ENCODE results near the gene SEMA5B.
A peak's percentile ranks its signal among the peaks of the same experiment; 100 is the strongest.

SEMA5B gene

DNA sequence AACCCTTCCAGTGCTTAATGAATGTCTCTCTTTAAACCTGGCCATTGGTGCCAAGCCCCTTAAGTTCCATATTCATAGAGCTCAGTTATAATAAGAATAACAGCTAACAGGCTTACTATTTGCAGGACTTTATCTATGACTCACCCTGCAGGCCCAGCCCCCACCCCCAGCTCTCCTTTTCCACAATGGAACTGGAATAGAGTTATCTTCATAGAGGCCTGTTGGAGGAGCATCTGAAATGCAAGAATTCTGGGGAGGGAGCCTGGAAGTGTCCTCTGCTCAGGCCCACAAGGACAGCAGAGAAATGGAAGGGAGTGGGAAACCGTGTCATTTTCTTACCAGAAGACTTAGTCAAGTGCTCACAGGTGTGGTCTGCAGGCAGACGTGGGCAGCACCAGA, 52.8 kb downstream of the SEMA5B start:
- TF ChIP-seq, protein P1, sequence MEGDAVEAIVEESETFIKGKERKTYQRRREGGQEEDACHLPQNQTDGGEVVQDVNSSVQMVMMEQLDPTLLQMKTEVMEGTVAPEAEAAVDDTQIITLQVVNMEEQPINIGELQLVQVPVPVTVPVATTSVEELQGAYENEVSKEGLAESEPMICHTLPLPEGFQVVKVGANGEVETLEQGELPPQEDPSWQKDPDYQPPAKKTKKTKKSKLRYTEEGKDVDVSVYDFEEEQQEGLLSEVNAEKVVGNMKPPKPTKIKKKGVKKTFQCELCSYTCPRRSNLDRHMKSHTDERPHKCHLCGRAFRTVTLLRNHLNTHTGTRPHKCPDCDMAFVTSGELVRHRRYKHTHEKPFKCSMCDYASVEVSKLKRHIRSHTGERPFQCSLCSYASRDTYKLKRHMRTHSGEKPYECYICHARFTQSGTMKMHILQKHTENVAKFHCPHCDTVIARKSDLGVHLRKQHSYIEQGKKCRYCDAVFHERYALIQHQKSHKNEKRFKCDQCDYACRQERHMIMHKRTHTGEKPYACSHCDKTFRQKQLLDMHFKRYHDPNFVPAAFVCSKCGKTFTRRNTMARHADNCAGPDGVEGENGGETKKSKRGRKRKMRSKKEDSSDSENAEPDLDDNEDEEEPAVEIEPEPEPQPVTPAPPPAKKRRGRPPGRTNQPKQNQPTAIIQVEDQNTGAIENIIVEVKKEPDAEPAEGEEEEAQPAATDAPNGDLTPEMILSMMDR (IDR thresholded peaks at IDR 0.05; ENCODE audit: control insufficient read depth, insufficient read depth, low read depth, low read length, missing control alignments) = no peak
- no peak overlapping the region for H3K4me3 ChIP-seq (ENCODE audit: control insufficient read depth, low read depth, low read length)
- no peak for DNase-seq (ENCODE audit: low read depth)

DNA sequence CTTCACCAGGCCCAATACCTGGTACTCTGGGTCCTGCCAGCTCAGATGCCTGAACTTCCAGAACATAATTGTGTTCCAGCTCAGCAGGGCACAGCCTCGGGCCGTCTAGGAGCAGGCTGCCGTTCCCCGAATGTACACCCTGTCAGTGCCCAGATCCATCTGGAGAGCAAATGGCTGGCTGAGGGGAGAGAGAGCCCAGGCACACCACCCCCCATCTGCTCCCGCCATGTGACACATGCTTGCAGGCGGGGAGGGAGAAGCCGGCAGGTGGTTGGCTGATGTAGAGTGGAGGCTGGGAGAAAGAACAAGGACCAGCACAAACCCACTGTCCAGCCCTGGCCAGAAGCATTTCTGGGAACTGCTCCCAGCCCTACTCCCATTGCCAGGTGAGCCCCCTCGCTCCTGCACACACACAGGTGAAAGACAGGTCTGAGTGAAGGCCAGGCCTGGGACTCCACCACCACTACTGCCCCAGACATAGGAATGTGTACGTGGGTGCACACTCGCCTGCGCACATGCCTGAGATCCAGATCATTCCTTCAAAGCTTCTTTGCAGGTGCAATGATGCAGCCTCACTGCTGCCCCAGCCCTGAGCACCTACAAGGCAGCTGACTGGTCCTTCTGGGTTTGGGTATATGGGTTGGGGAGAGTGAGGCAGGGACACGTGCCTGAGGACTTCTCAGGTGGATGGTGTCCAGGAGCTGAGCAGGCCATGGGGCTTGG, 53.5 kb downstream of the SEMA5B start:
- TF ChIP-seq, protein P1 (IDR thresholded peaks at IDR 0.05; ENCODE audit: control insufficient read depth, insufficient read depth, low read depth, low read length, missing control alignments) = no peak
- no peak overlapping the region for H3K4me3 ChIP-seq (ENCODE audit: control insufficient read depth, low read depth, low read length)
- no peak for DNase-seq (ENCODE audit: low read depth)

DNA sequence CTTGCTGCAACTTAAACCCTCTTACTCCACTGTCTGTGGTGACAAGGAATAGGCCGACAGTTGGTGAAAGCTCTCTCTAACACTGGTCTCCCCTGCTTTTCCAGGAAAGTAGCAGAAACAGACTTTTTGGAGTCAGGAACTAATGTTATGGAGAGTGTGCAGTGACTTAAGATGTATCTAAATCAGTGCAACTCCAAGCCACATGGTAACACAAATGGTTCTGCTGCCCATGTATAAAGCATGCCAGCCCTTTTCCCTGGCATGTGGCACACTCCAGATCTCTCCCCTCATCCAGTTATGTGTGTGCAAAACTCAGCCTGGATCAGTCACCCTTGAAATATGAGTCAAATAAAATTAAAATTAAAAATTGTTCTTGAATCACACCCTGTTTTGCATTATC, 55.4 kb downstream of the SEMA5B start:
- no peak for DNase-seq (ENCODE audit: low read depth)
- TF ChIP-seq, protein P1 (IDR thresholded peaks at IDR 0.05; ENCODE audit: control insufficient read depth, insufficient read depth, low read depth, low read length, missing control alignments) = no peak

DNA sequence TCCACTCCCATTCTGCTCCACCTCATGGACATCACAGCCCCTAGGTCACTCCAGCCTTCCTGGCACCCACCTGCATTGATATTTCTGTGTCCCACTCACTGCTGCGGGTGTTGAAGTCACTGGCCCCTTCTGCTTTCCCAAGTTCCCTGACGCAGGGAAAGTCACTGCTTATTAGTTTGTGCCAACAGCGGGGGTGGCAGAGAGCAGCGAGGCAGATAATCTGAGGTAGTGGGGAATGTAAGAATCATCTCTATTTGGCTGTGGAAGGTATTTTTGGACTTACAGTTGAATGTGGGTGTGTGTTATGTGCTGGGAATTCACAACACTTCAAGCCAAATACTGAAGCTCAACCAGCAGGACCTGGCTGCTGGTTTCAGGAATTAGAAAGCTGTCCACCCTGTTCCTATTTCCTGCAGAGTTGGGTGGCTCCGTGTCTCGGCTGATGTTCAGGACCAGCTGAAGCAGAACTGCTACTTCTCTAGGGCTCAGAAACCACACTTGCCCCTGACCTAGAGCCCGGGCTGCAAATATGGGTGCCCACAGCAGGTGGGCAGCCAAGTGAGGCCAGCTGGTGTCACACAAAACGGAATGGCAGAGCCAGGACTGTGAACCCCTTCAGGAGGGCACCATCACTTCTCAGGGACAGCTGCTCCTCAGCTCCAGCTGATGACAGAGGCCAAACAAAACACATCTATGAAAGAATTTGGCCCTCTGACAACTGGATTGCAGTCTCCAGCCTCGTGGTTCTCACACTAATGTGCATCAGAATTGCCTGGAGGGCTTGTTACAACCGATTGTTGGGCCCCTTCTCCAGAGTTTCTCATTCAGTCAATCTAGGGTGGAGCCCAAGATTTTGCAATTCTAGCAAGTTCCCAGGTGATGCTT, 57.7 kb downstream of the SEMA5B start:
- DNase-seq (ENCODE audit: low read depth) = peak; percentile 20
- TF ChIP-seq, protein P1 (IDR thresholded peaks at IDR 0.05; ENCODE audit: control insufficient read depth, insufficient read depth, low read depth, low read length, missing control alignments) = no peak
- no peak overlapping the region for H3K4me3 ChIP-seq (ENCODE audit: control insufficient read depth, low read depth, low read length)

More for the DNA sequence above, 55.4 kb downstream of the SEMA5B start:
- no peak overlapping the region for H3K4me3 ChIP-seq (ENCODE audit: control insufficient read depth, low read depth, low read length)

DNA sequence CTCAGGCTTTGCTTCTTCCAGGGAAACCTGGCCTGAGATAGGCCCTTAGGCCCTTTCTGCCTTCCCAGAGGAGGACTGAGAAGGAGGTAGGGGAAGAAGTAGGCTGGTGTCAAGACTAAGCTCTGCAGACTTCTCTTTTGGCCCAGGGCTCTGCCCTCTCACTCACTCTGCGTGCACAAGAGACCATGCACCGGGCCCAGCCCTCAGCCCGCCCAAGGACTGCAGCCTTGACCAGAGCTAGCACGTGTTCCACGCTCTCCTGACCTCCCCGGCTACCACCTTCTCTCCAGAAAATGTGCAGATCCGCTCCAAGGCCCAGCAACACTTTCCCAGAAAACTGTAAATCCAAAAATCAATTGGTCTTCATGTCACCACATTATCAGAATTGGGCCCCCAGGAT, 59.8 kb downstream of the SEMA5B start:
- DNase-seq (ENCODE audit: low read depth) = no peak
- TF ChIP-seq, protein P1 (IDR thresholded peaks at IDR 0.05; ENCODE audit: control insufficient read depth, insufficient read depth, low read depth, low read length, missing control alignments) = no peak
- no peak overlapping the region for H3K4me3 ChIP-seq (ENCODE audit: control insufficient read depth, low read depth, low read length)

DNA sequence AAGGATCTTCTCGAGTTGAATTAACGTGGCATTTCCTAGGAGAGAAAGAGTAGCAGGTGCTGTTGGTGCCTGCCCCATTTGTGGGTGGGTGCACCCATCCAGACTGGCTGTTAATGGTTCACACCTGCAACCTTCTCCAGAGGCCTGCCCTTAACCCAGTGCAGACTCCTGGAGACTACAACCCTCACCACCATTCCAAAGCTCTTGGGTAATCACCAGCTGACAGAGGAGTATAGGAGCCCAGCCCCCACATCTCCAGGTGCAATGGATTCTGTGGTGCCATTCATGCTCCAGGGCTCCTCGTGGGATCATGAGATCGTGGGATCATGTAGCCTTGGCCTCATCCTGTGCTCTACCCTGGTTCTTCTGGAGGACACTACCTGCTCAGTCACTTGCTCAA, 60.2 kb downstream of the SEMA5B start:
- TF ChIP-seq, protein P1 (IDR thresholded peaks at IDR 0.05; ENCODE audit: control insufficient read depth, insufficient read depth, low read depth, low read length, missing control alignments) = no peak
- no peak for DNase-seq (ENCODE audit: low read depth)
- H3K4me3 ChIP-seq (ENCODE audit: control insufficient read depth, low read depth, low read length) = no peak overlapping the region
